ENCODE measurements around the gene STRADB. TPM values are rescaled to one million over a fixed set of nuclear protein-coding genes. Genes with fewer than 3 reads are reported as not detected.

Gene STRADB
- total RNA-seq, 4 donors from 2014 or later = 25.6 to 41.9 (median 31.4) TPM

- WGBS, 2 donors = 83 to 87% methylated on average over 4 of the region's 4 CpGs
- TF ChIP-seq CTCF (IDR thresholded peaks at IDR 0.05) (no peak), POLR2A (IDR thresholded peaks at IDR 0.05) (no peak)
- no peak for DNase-seq
- intact Hi-C loops (cut with DNase I) = no loop called here
- Histone ChIP-seq H3K9me3 (no peaks in the 10 kb centered on the region), H3K27me3 (no peaks in the 10 kb centered on the region), H3K36me3 (no peaks in the 10 kb centered on the region), H3K4me1 (no peaks in the 10 kb centered on the region), H3K27ac (no peak overlapping the region), H3K4me3 (replicated peaks in 1 of 3) (no peak overlapping the region)
These were observed 64.2 kb downstream of the STRADB start for GRCh38 chr2:201515573-201516246.

- no peaks in the 10 kb centered on the region for H3K4me1 ChIP-seq
- no peaks in the 10 kb centered on the region for H3K27me3 ChIP-seq
- no peaks in the 10 kb centered on the region for H3K9me3 ChIP-seq
- no peak for DNase-seq
- H3K4me3 ChIP-seq (replicated peaks in 1 of 3) = no peak overlapping the region
- no peaks in the 10 kb centered on the region for H3K36me3 ChIP-seq
- intact Hi-C loops (cut with DNase I) = no loop called here
- TF ChIP-seq CTCF (IDR thresholded peaks at IDR 0.05) (no peak), POLR2A (IDR thresholded peaks at IDR 0.05) (no peak)
- H3K27ac ChIP-seq = no peak overlapping the region
- WGBS, 2 donors = 57 to 72% methylated on average over 4 of the region's 4 CpGs
These were observed 65.6 kb downstream of the STRADB start for GRCh38 chr2:201517094-201517493.

GRCh38 chr2:201520201-201520600 is 68.7 kb downstream of the STRADB start:
- intact Hi-C loops (cut with DNase I) = no loop called here
- no peak overlapping the region for H3K27ac ChIP-seq
- TF ChIP-seq POLR2A (IDR thresholded peaks at IDR 0.05) (no peak), CTCF (IDR thresholded peaks at IDR 0.05) (no peak)
- DNase-seq = no peak
- WGBS, 2 donors = 93 to 94% methylated on average over 2 of the region's 2 CpGs
- H3K27me3 ChIP-seq = no peaks in the 10 kb centered on the region
- no peaks in the 10 kb centered on the region for H3K36me3 ChIP-seq
- no peaks in the 10 kb centered on the region for H3K4me1 ChIP-seq
- H3K9me3 ChIP-seq = no peaks in the 10 kb centered on the region
- H3K4me3 ChIP-seq (replicated peaks in 1 of 3) = no peak overlapping the region

- no peak for DNase-seq
- no peak overlapping the region for H3K27ac ChIP-seq
- H3K9me3 ChIP-seq = no peaks in the 10 kb centered on the region
- no peaks in the 10 kb centered on the region for H3K4me1 ChIP-seq
- H3K27me3 ChIP-seq = no peaks in the 10 kb centered on the region
- H3K4me3 ChIP-seq (replicated peaks in 1 of 3) = no peak overlapping the region
- no peaks in the 10 kb centered on the region for H3K36me3 ChIP-seq
- WGBS, 2 donors = 90 to 100% methylated on average over 4 to 5 of the region's 5 CpGs
- TF ChIP-seq POLR2A (IDR thresholded peaks at IDR 0.05) = no peak
- no peak for TF ChIP-seq CTCF (IDR thresholded peaks at IDR 0.05)
- intact Hi-C loops (cut with DNase I) = no loop called here
These were observed 71.4 kb downstream of the STRADB start for GRCh38 chr2:201522965-201523364.

GRCh38 chr2:201523506-201523905 is 72.0 kb downstream of the STRADB start:
- H3K9me3 ChIP-seq = no peaks in the 10 kb centered on the region
- intact Hi-C loops (cut with DNase I) = no loop called here
- H3K27ac ChIP-seq = no peak overlapping the region
- TF ChIP-seq POLR2A (IDR thresholded peaks at IDR 0.05) (no peak), CTCF (IDR thresholded peaks at IDR 0.05) (no peak)
- no peaks in the 10 kb centered on the region for H3K27me3 ChIP-seq
- no peak for DNase-seq
- WGBS, 2 donors = 0% methylated on average over 1 of the region's 1 CpG
- H3K4me1 ChIP-seq = no peaks in the 10 kb centered on the region
- no peaks in the 10 kb centered on the region for H3K36me3 ChIP-seq
- H3K4me3 ChIP-seq (replicated peaks in 1 of 3) = no peak overlapping the region

Small RNAs within 50 kb of the gene (small RNA-seq; reads per million reads assigned to genes)
- gene RF00019 = not detected

Other genes starting within 250 kb of the STRADB start
- 10 to 100 TPM in 2 of 4 donors, 1 to 10 TPM in 2; 8.7 to 14.1 (median 9.6) TPM for gene CASP8, start 191.2 kb upstream of the STRADB start, total RNA-seq
- 1 to 10 TPM; 2.3 to 5.0 (median 3.4) TPM for gene FLACC1, start 94.4 kb upstream of the STRADB start, total RNA-seq
- 10 to 100 TPM; 71.7 to 89.6 (median 79.7) TPM for gene TRAK2, start 282 bp upstream of the STRADB start, total RNA-seq
- 10 to 100 TPM; 16.7 to 27.5 (median 19.1) TPM for gene TMEM237, start 191.8 kb downstream of the STRADB start, total RNA-seq
- gene MPP4, start 246.9 kb downstream of the STRADB start, total RNA-seq = not detected

Measured in thyroid gland (tissue), 4 donors.